Stimulated activated CD4-positive, alpha-beta T cell treated with anti-CD3 and anti-CD28 coated beads, TNF-alpha, amount 100 ng/mL, for 48 hours (primary cell): ENCODE data around the gene NPB.

Experiments
- DNase-seq, 3 donors: peaks; one replicate each; pipeline ENCODE4 v3.0.0-alpha.2; 2020; ENCODE audit warnings: low read depth in 3 of 3

The NPB gene

GRCh38 chr17:81898885-81899284 is 3.2 kb upstream of the NPB start:
- DNase-seq, result no peak

DNA sequence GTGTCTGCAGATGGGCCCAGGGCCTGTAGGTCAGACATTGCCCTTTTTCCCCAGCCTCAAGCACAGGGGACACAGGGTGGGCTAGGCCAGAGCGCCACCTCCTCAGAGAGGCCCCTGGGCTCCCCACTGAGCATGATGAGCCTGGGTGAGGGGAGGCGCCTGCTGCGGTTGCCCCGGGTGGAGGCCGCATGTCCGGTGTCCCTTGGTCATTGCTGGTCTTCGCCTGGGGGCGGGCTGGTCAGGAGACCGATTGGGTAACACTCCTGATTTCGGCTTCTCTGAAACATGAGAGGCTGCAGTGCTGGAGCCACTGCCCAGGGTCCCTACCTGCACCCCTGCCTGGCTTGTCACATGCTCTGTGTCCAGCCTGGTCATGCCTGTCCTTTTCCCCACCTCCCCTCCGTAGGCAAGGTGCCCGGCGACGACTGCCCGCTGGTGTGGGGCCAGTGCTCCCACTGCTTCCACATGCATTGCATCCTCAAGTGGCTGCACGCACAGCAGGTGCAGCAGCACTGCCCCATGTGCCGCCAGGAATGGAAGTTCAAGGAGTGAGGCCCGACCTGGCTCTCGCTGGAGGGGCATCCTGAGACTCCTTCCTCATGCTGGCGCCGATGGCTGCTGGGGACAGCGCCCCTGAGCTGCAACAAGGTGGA is 2.4 kb upstream of the NPB start:
- no peak for DNase-seq

DNA sequence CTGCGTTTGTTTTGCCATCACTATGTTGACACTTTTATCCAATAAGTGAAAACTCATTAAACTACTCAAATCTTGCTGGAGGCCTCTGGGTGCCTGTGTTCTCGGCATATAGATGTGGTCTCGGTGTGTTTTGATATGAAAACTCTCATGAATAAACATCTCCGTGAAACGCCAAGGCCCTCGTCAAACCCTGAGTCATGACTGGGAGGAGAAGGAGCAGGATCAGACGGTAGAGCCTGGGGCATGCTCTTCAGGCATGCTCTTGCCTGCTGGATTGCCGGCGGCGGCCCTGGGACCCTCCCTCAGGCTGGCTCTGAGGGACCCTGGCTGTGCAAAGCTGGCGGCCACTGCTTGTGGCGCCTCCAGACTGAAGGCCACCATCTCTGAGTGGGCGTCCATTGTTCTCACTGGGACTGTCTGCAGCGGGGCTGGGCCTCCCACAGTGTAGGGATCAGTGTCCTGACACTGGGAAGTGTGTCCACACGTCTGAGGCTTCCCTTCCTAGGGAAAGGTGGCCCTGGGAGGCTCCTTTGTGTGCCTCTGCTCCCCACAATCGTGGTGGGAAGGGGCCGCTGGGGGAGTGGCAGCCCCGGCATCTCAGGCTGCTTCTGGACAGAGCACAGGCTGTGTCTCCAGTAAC is 1.7 kb upstream of the NPB start:
- DNase-seq, result no peak

GRCh38 chr17:81901167-81902022 is 643 bp upstream of the NPB start:
- DNase-seq, result no peak

GRCh38 chr17:81902653-81903414 is 796 bp downstream of the NPB start:
- DNase-seq, result no peak

- DNase-seq, result no peak
Measured at GRCh38 chr17:81903415-81903831, 1.4 kb downstream of the NPB start.

- DNase-seq, result no peak
Measured at GRCh38 chr17:81903896-81904599, 2.0 kb downstream of the NPB start.

- DNase-seq, result no peak
Measured at GRCh38 chr17:81904600-81905423, 2.8 kb downstream of the NPB start.

- no peak for DNase-seq
Measured at GRCh38 chr17:81905424-81905875, 3.4 kb downstream of the NPB start.

DNA sequence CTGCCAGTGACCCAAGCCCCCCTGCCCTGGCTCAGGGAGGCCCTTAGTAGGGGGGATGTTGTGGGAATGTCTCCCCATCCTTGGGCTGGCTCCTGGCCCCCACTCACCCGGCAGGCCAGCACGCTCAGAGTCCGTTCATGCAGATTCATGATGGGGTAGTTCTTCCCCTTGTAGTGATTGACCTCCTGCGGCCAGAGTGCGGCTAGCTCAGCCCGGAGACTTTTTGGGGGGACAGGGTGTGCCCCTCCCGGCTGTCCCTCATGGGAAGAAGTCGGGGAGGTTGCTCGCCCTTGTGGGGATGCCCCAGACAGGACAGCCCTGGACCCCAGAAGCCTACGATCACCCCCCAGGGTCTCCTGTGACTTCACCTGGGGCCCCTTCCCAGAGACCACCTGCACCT is 4.0 kb downstream of the NPB start:
- no peak for DNase-seq

DNA sequence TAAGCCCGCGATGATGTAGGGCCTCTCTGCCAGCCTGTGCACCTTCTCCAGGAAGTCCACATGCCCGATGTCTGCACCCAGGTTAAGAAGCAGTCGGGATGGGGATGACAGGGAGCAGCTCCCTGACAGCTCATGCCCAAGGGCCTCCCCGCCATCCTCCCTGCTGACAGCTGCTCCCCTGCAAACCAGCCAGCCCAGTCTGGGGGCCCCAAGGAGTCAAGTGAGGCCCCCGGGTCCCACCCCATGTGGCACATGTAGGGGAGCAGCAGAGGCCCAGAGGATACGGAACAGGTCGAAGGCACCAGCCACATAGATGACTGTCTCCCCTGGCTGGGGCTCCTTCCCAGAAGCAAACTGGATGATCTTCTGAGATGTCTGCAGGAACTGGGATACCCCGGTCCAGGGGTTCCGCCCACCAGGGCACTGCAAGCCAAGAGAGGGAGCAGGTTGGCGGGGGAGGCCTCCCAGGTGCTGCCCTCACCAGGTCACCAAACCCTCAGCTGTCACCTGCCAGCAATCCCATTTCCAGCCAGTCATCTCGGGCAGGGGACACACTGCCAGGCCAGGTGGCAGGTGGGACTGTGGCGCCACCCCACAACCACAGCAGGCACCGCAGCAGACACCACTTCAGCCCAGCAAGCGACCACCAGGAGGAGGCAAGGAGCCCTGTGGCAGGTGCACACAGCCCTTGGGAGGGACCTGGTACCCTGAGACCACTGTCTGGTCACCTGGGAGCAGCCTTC is 4.6 kb downstream of the NPB start:
- DNase-seq, result no peak

DNA sequence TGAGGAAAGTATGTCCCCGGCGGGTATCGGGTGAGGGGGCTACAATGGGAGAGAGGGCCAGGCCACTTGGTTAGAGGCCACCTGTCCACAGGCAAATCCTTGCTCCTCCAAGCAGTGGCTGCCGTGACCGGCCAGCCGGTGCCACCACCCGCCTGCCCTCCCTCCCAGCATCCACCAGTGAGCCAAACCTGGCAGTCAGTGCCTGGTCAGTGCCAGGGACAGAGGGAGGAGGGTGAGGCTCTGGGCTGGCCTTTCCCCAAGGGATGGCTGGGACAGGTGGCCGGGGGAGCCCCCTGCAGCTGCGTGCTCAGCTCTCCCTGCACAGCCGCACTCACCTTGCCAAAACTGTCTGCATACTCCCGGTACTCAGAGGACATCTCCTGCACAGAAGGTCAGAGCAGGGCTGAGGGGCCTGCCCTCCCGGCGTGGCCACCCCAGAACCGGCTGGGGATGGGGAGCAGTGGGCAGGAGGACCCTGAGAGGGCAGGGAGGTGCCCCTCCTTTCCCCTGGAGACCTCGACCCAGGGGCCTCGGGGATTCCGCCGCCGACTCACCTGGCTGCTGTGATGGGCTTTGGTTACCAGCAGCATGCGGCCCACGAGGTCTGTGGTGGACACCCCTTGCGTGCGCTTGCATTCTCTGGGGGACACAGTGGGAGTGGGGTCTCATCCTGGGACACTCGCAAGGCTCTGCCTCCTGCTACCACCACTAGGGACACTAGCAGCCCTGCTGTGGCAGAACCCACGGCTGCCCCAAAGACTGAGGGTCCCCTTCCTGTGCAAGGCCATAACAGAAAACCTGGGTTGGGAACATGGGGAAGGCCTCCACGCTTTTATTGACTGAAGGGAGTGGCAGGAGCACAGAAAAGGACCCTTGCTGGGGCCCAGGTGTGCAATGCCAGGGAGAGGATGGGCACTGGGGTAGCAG is 5.4 kb downstream of the NPB start:
- DNase-seq, result no peak

DNA sequence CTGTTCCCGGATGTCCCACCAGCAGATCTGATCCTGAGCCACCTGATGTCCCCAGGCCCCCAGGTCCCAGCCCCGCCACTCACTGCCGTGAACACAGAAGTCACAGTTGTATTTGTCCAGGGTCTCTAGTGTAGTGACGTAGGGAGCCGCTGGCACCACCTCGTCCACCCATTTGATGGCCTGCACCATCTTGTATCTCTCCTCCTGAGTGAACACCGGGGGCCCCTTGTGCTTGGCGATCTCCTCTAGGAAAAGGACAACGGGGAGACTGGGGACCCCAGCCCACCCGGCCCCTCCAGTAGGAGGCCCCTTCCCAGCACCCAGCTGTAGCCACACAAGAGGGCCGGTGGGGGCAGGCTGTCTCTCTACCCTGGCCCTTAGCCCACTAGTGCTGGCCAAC is 6.8 kb downstream of the NPB start:
- DNase-seq, result no peak

GRCh38 chr17:81909231-81909630 is 7.2 kb downstream of the NPB start:
- no peak for DNase-seq

DNA sequence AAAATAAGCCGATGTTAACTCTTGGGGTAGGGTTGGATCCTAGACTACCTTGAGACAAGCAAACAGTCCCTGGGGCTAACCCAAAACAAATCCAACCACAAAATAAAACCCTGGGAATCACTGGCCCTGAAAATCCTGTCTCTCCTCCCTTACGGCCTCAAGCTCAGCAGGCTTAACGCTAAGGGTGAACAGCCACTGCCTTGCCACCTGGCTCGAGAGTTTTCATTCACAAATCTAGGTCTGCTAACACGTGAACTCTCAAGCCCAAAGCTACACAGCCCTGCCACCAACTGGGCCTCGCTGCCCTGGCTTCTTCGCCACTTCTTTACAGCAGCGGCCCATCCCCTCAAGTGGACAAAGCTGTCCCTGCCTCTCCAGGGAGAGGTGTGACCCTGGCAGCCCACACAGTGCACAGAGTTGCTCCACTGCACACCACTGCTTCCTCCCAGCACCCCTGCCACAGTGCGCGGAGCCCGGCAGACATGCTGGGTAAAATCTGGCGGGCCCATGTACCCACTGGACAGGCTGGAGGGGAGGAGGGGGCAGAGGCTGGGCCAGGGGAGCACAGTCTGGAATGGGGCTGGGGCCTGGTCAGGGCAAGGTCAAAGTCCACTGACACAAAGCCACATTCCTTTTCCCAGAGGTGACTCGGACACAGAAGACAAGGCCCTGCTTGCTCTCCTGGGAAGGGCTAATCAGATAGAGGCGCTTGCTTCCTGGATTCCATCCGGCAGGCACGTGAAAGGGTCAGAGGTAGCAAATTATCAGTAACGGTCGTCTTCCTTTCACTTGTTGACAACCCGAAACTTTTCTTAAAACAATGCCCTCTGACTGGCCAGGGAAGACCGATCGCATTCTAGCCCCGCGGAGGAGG is 8.2 kb downstream of the NPB start:
- no peak for DNase-seq

GRCh38 chr17:81910840-81911276 is 8.8 kb downstream of the NPB start:
- DNase-seq, result no peak

- DNase-seq, result peak; percentile 87 to 95 (median 89)
Measured at GRCh38 chr17:81911277-81911961, 9.4 kb downstream of the NPB start, which contains the start of gene PCYT2. Gene PCYT2 (minus strand): TSS chr17:81911399. CDS start chr17:81911355, 44 bp downstream.
